EH (cell line): ENCODE measurements around the gene IRF2.
A peak's percentile ranks its signal among the peaks of the same experiment; 100 is the strongest.

Experiments
- DNase-seq: peaks from one replicate; pipeline ENCODE4 v3.0.0-alpha.2; 2015; ENCODE audit warnings: low read depth

IRF2 gene

DNA sequence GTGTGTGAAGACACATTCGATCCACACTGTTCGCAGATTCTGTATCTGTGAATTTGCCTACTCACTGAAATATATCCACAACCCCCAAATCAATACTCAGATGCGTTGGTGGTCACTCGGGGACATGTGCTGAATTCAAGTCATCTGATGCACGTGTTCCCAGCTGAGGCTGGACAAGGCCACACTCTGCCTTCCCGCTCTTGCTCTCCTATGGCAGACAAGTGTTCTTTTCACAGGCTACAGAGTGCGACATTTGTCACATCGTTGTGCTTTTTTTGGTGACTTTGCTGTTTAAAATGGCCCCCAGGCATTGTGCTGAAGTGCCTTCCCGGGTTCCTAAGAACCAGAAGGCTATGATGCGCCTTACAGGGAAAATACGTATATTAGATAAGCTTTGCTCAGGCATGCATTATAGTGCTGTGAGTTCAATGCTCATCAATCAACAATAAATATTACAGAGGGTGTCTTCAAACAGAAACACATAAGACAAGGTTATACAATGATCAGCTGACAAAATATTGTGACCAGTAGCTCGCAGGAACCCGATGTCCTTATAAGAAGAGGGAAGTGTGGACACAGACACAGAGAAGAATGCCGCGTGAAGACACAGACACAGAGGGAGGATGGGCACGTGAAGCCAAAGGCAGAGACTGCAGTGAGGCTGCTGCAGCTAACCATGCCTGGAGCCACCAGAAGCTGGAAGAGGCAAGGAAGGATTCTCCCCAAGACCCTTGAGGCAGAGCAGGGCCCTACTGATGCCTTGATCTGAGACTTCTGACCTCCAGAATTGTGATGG lies 42.0 kb downstream of the IRF2 start:
- DNase-seq, result no peak

- no peak for DNase-seq
These were observed 44.2 kb downstream of the IRF2 start for GRCh38 chr4:184430163-184430562.

- no peak for DNase-seq
These were observed 45.6 kb downstream of the IRF2 start for GRCh38 chr4:184428787-184429186.

GRCh38 chr4:184427687-184428086 lies 46.7 kb downstream of the IRF2 start:
- DNase-seq, result no peak

DNA sequence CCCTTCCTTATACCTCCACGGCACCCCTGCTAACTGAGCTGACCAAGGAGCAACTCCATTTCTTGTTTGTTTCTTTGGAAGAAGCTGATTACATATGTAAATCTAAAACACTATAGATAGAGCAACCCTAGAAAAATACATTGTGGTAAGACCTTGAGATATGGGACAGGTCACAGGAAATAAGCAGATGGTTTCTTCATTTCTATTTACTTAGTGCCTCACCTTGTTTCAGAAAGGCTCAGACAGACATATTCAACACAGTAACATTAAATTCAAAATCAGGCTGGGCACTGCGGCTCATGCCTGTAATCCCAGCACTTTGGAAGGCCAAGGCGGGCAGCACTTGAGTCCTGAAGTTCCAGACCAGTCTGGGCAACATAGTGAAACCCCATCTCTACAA lies 47.3 kb downstream of the IRF2 start:
- no peak for DNase-seq

DNA sequence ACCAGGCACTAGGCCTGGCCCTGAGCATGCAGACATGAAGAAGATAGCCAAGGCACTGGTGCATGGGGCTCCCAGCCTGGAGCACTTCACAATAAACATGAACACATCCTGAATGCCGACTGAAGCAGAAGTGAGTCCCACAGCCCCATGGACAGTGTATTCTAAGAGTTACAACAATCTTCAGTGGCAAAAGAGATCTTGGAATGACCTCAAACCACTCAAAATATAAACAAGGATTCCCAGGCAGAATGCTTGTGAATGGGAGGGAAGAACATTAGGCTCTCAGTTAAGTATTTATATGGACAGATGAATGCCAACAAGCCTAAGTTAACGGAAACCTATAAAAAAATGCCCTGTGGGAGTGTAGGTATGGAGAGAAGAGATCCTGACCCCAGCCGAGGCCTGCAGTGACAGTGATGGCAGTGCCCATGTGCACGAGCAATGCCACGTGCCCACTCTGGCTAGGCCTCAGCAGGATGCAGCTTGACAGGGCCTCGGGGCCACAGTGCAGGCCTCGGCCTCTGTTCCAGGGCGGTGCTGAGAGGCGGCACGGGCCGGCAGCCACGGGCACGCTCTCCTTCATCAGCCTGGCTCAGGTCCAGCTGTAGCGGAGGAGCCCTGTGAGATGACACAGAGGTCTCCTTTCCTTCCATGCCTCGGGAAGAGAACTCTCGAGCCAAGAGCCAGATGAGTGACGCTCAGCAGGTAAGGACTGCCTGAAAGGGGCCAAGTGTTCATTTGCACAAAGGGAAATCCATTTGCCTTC lies 49.2 kb downstream of the IRF2 start:
- DNase-seq, result peak; percentile 62

GRCh38 chr4:184424279-184424678 lies 50.1 kb downstream of the IRF2 start:
- no peak for DNase-seq

DNA sequence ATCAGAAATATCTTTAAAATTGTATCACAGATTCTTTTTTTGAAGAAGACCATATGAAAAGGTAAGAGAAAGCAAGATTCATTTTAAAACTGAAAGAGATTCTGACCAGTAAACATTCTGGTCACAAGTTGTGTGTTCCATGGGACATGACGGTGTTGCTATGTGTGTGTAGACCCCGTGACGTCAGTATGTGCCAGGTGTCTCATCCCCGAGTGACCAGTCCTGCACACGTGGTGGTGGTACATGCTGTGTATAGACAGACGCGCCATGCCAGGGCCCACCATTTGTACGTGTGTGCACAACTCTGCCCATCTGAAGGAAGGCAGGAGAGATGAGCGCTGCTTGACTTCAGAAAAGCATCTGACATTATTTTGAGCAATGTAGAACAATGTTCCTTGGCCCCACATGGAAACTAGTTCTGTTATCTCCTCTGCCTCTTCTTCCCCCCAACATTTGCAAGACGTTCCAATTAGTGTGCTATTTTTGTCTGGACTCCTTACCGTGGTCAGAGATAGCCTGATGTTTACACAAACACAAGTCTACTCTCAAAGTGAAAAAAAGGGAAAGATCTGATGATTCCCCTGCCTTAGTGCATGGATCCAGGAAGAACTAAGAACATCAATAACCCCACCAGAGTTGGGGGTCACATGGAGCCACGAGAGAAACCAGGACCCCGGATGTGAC lies 51.2 kb downstream of the IRF2 start:
- DNase-seq, result no peak

- DNase-seq, result no peak
These were observed 52.0 kb downstream of the IRF2 start for GRCh38 chr4:184422378-184422777.

- DNase-seq, result no peak
These were observed 52.7 kb downstream of the IRF2 start for GRCh38 chr4:184421533-184422155.

DNA sequence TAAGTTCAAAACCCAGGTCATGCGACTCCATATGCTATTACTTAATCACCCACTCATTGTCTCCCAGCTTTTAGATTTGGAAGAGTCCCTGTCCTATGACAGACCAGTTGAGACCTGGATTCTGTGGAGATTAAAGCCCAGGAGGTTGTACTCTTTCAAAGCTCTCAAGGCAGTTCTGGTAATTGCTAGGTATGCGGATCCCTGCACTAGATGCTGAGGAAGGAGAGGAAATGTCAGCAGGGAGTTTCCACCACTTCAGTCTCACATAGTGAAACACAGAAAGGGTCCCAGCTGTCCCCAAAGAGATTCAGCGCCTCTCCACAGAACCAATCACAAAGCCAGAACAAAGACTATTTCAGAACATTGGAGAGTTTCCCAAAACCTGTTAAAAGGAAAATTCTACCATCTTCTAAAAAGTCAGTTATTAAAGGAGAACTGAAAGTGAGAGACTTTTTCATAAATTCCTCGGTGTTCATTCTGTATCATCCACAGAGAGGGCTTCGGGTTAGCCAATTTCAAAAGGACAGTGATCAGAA lies 53.4 kb downstream of the IRF2 start:
- no peak for DNase-seq

GRCh38 chr4:184420402-184420801 lies 53.9 kb downstream of the IRF2 start:
- no peak for DNase-seq

- no peak for DNase-seq
These were observed 54.4 kb downstream of the IRF2 start for GRCh38 chr4:184419976-184420375.

GRCh38 chr4:184417802-184418511 lies 56.4 kb downstream of the IRF2 start:
- DNase-seq, result peak; percentile 92

GRCh38 chr4:184416913-184417734 lies 57.2 kb downstream of the IRF2 start:
- no peak for DNase-seq

- no peak for DNase-seq
These were observed 59.3 kb downstream of the IRF2 start for GRCh38 chr4:184415071-184415470.

DNA sequence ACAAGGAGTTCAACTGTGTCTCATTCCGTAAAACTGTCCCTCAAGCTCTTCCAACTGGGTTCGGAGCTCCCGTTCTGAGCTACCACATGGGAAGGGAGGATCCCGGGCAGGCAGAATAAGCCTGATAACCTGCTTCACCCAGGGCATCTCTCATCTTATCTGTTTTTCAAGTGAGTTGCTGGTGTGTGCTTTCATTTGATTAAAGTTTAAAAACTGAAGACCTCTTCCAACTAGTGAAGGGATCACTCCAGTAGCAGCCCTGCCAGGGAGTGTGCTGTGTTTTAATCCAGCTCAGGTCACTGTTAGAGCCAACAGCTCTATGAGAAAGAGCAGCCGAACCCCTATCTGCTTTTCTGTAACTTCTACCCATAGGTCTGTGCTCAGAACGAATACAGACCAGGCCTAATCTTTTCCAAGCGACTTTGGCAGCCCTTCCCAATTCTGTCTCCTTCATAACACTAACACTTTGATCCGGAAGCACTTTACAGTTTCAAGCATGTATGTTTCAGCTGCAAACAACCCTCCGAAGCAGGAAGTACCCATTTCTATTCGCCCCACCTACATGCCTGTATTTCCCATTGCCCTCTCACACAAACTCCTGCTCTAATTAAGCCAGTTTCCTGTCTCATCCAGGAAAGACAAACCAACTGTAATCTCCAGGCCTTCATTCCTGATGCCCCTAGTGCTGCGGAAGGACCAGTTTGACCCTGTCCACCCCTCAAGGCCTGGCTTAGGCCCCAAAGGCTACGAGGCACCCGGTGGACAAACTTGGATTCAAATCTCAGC lies 60.9 kb downstream of the IRF2 start:
- DNase-seq, result no peak

GRCh38 chr4:184410748-184411147 lies 63.6 kb downstream of the IRF2 start:
- DNase-seq, result no peak

DNA sequence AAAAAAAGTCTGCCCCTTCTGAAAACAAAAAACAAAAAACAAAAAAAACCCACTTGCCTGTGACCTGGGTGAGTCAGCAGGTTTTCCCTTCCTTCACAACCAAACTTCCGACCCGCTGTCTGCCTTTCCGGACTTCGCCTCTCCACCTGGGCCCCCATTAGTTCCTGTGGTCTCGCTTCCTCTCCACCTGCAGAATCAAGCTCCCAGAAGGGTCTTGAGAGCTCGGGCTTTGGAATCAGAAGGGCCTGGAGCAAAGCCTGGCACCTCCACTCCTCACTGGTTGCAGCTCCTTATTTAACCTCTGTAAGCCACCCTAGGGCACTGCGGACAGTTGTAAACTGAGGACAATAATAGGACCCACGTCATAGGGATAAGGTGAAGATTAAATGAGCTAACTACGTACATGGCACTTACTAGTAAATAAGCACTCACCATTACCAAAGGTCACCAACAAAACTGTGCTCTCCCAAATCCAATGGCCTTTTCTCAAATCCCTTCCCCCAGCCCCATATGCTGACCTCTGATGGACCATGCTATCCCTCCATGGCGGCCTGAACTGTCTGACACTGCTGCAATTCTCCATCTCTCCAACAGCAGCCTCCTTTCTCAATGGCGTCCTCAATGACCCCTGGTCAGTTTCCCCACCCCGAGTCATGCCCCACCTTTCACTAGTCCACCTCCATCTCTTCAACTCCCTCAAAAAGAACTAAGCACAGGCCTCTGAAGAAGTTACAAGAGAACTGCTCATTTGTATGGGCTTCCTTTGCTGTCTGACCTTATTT lies 64.2 kb downstream of the IRF2 start:
- DNase-seq, result no peak
